GM12892 (cell line): ENCODE results near the gene HNRNPR.

Experiments
- POLR2A ChIP-seq: IDR thresholded peaks from 2 replicates; pipeline ENCODE4 v1.6.1; 2011; ENCODE audit warnings: low read depth, low read length, control low read depth
- POLR2AphosphoS5 ChIP-seq: IDR thresholded peaks from 2 replicates; pipeline ENCODE4 v1.6.1; 2011; ENCODE audit warnings: low read depth, low read length, control low read depth
- TAF1 ChIP-seq: IDR thresholded peaks from 2 replicates; pipeline ENCODE4 v1.6.1; 2011; ENCODE audit warnings: low read depth, mild to moderate bottlenecking, control low read depth, low read length, borderline replicate concordance

DNA sequence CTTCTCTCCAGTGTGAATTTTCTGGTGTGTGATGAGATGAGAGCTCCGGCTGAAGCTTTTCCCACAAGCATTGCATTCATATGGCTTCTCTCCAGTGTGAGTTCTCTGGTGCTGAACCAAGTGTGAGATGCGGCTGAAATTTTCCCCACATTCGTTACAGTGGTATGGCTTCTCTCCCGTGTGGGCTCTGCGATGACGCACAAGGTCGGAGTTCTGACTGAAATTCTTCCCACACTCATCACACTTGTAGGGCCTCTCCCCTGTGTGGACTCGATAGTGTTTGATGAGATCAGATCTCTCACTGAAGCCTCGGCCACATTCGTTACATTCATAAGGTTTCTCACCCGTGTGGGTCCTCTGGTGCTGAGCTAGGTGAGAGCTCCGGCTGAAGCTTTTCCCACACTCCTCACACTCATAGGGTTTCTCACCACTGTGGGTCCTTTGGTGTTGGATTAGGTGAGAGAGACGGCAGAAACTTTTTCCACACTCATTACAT, 18.2 kb upstream of the HNRNPR start:
- no peak for TF ChIP-seq POLR2A
- no peak for TF ChIP-seq TAF1
- TF ChIP-seq POLR2AphosphoS5 = no peak
